Endothelial cell of umbilical vein (primary cell): Measurements from ENCODE around the gene SPAG6. TPM values are rescaled to one million over a fixed set of nuclear protein-coding genes. Genes with fewer than 3 reads are reported as not detected.

Experiments
- BruUV-seq: library from RNA; stranded (reverse); fragments of 400-500 nt; replicated peaks from 2 replicates; lab custom pipeline; 2021; lab: Mats Ljungman, UMichigan
- CTCF ChIA-PET: fragments of 300-600, 350-600 bp; sonication (Branson Sonifier 250); formaldehyde crosslinking; loops from one replicate; lab custom pipeline; 2021; ENCODE audit warnings: antibody characterized with exemption, inconsistent platforms; lab: Charles Lee
- POLR2A ChIA-PET: fragments of 300-600, 350-600 bp; sonication (Branson Sonifier 250); formaldehyde crosslinking; loops from one replicate; lab custom pipeline; 2021; ENCODE audit warnings: antibody characterized with exemption, inconsistent platforms; lab: Charles Lee
- DNase-seq: peaks from one replicate; pipeline ENCODE4 v3.0.0-alpha.2; 2011; ENCODE audit warnings: low read depth, low spot score
- FAIRE-seq: peaks from 2 replicates; lab custom pipeline; 2011; peaks lifted over from hg19 to GRCh38; lab: Jason Lieb, UNC
- H2AFZ ChIP-seq: 2 replicates; pipeline ENCODE4 v1.6.0; 2012; ENCODE audit warnings: low read depth, low read length, control low read depth, inconsistent platforms
- H3K27ac ChIP-seq: 2 replicates; pipeline ENCODE4 v1.5.1; 2011; ENCODE audit warnings: low read depth, mild to moderate bottlenecking, control low read depth, low read length, moderate library complexity; ENCODE audit not compliant: insufficient read depth
- H3K27me3 ChIP-seq, 2 experiments: 2 replicates each; pipeline versions ENCODE4 v1.6.0 to v1.6.1; 2011; ENCODE audit warnings: low read length in 2 of 2, mixed read lengths in 1 of 2; ENCODE audit not compliant: control insufficient read depth in 2 of 2, insufficient read depth in 2 of 2
- H3K36me3 ChIP-seq, 2 experiments: 2 replicates in 1 of 2; 3 replicates in 1 of 2; pipeline ENCODE4 v1.5.1; 2011; ENCODE audit warnings: low read length in 2 of 2, mild to moderate bottlenecking in 1 of 2, moderate library complexity in 1 of 2; ENCODE audit not compliant: control insufficient read depth in 2 of 2, insufficient read depth in 2 of 2; ENCODE audit errors: extremely low read depth in 1 of 2
- H3K4me1 ChIP-seq: 3 replicates; pipeline ENCODE4 v1.5.1; 2011; ENCODE audit warnings: mild to moderate bottlenecking, low read length; ENCODE audit not compliant: control insufficient read depth, insufficient read depth; ENCODE audit errors: extremely low read depth
- H3K4me2 ChIP-seq: 2 replicates; pipeline ENCODE4 v1.6.1; 2011; ENCODE audit warnings: low read length, control low read depth, mixed read lengths; ENCODE audit not compliant: insufficient read depth
- H3K4me3 ChIP-seq, 3 experiments: fragments of 200-600 bp in 1 of 3; sonication (generic), shearing (Covaris generic) in 1 of 3; replicated peaks in 1 of 3; 2 replicates each; pipeline ENCODE4 v1.5.1; 2011 to 2016; ENCODE audit warnings: control low read depth in 3 of 3, low read length in 3 of 3, mild to moderate bottlenecking in 2 of 3, inconsistent platforms in 1 of 3, low read depth in 1 of 3, moderate library complexity in 1 of 3; ENCODE audit not compliant: insufficient read depth in 1 of 3
- H3K79me2 ChIP-seq: 2 replicates; pipeline ENCODE4 v1.6.0; 2012; ENCODE audit warnings: low read length, inconsistent platforms; ENCODE audit not compliant: control insufficient read depth, insufficient read depth
- H3K9ac ChIP-seq: replicated peaks from 2 replicates; pipeline ENCODE3; 2011; ENCODE audit warnings: low read length, control low read depth; ENCODE audit not compliant: insufficient read depth; ENCODE audit errors: extremely low read depth
- H3K9me1 ChIP-seq: replicated peaks from 3 replicates; pipeline ENCODE4 v1.6.0; 2011; ENCODE audit warnings: mild to moderate bottlenecking, low read length; ENCODE audit not compliant: control insufficient read depth, insufficient read depth; ENCODE audit errors: extremely low read depth
- H3K9me3 ChIP-seq: replicated peaks from 2 replicates; pipeline ENCODE4 v1.5.1; 2012; ENCODE audit warnings: low read length, inconsistent platforms; ENCODE audit not compliant: control insufficient read depth, insufficient read depth
- H4K20me1 ChIP-seq: replicated peaks from 2 replicates; pipeline ENCODE3; 2011; ENCODE audit warnings: mild to moderate bottlenecking, low read length; ENCODE audit not compliant: control insufficient read depth, insufficient read depth; ENCODE audit errors: extremely low read depth
- CTCF ChIP-seq, 2 donors: IDR thresholded peaks; 1 replicate in 1 of 2; 2 replicates in 1 of 2; pipeline ENCODE4 v1.5.1; 2011; ENCODE audit warnings: low read length in 2 of 2, mild to moderate bottlenecking in 2 of 2, moderate library complexity in 2 of 2, control low read depth in 1 of 2, inconsistent platforms in 1 of 2, low read depth in 1 of 2; ENCODE audit not compliant: insufficient read depth in 1 of 2; ENCODE audit errors: extremely low read depth in 1 of 2
- dilution Hi-C: fragments of 300-500 bp; cut with MboI; formaldehyde crosslinking; loops from one replicate; pipeline ENCODE4 v1.15.0; 2019; ENCODE audit warnings: low sequenced_read_pairs; ENCODE audit not compliant: extremely low pct_ligation_motif_present
- intact Hi-C: fragments of 100-400 bp; cut with micrococcal nuclease; formaldehyde crosslinking; loops from one replicate; pipeline ENCODE4 v1.10.0; 2022
- polyA plus RNA-seq, 4 experiments: library from polyadenylated mRNA; depleted of rRNA in 3 of 4; stranded (reverse) in 3 of 4; unstranded in 1 of 4; fragments of >200 nt; gene quantifications; 2 replicates each; pipeline versions ENCODE4 v1.2.1 to v1.2.3, GENCODE V29; 2011 to 2012; ENCODE audit warnings: missing spikeins in 1 of 4
- total RNA-seq: library from RNA; stranded (reverse); gene quantifications from 2 replicates; pipeline ENCODE4 v1.2.3, GENCODE V29; 2021

The SPAG6 gene
- total and polyA plus RNA-seq, 2 donors (not counting 3 experiments of a cell fraction or from before 2014, with no cell fraction given), result not detected

DNA sequence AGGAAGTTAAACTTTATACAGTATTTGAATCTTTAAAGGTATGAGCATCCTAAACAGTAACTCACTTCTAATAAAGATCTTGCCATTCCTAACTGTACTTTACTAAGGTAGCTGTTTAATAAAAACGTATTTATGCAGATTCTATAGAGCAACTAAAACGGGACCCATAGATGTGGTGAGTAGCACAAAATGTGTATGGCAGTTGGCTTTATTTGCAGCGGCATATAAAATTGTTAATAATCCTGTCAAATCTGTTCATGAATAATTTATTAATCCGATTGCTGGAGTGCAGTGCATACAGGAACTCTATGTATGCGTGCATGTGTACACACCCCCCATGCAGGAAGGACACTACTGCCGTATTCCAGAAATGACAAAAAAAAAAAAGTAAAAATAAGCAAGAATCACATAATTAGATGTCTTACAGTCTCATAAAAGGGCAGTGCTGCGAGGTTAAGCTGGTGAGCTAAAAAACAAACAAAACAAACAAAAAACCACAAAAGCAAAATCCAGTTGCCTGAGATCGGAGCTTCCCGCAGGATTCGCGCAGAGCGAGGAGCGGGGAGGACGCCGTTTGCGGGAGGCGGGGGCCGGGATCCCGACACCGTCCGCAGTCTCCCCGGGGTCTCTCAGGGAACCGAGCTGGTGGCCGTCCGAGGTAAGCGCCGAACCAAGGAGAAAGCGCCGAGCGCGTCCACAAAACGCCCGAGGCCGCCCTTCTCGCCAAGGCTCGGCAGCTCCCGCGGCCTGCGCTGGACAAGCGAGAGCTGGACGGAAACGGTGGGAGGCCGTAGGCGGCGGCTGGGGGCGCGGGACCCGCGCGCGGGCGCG, 29.6 kb upstream of the SPAG6 start:
- CTCF ChIA-PET, result interaction anchor here (0.6 to 2.7 kb wide), 15 partner anchors 9 to 673 kb away, joined by 3 to 17 read pairs (median 3); partner anchors contain the start of gene DNAJC1

More for the DNA sequence above, 29.6 kb upstream of the SPAG6 start:
- H3K27ac ChIP-seq, result peak overlapping the region; percentile 69
- POLR2A ChIA-PET, result interaction anchor here (0.7 to 1.3 kb wide), 7 partner anchors 25 to 986 kb away, joined by 3 to 7 read pairs (median 4); partner anchors contain the start of gene DNAJC1
- no peaks in the 10 kb centered on the region for H3K79me2 ChIP-seq
- H3K9ac ChIP-seq, result peak overlapping the region; percentile 82
- dilution Hi-C loops (no loop called here), intact Hi-C loops (loop anchor here (1.0 to 10.0 kb wide), 8 partner anchors 25 to 818 kb away; partner anchors contain the start of genes MSRB2 and PIP4K2A)
- BruUV-seq, result TSS peak; percentile 57
- H3K9me1 ChIP-seq, result no peaks in the 10 kb centered on the region
- H2AFZ ChIP-seq, result peak overlapping the region; percentile 52
- peak; percentile 53 for DNase-seq
- peaks cover 17% of the 10 kb centered on the region for H3K4me1 ChIP-seq
- H4K20me1 ChIP-seq, result no peaks in the 10 kb centered on the region
- H3K27me3 ChIP-seq, result no peaks in the 10 kb centered on the region
- no peak for FAIRE-seq
- H3K36me3 ChIP-seq, result no peaks in the 10 kb centered on the region
- TF ChIP-seq CTCF (IDR thresholded peaks at IDR 0.05; ENCODE audit: extremely low read depth in 1 of 2, insufficient read depth in 1 of 2, low read depth in 1 of 2, low read length in 2 of 2), result no peak
- H3K4me3 ChIP-seq, result peak overlapping the region; percentile 67 to 93 (median 83)
- H3K4me2 ChIP-seq, result peak overlapping the region; percentile 93
- no peaks in the 10 kb centered on the region for H3K9me3 ChIP-seq
